Femur (tissue), 1 donor: Measurements from ENCODE around the gene ETV5.

Source experiments
- DNase-seq: peaks from one replicate; pipeline ENCODE4 v3.0.0-alpha.2; 2017

Gene ETV5

GRCh38 chr3:186094696-186095425, 14.0 kb downstream of the ETV5 start:
- DNase-seq, result no peak

DNA sequence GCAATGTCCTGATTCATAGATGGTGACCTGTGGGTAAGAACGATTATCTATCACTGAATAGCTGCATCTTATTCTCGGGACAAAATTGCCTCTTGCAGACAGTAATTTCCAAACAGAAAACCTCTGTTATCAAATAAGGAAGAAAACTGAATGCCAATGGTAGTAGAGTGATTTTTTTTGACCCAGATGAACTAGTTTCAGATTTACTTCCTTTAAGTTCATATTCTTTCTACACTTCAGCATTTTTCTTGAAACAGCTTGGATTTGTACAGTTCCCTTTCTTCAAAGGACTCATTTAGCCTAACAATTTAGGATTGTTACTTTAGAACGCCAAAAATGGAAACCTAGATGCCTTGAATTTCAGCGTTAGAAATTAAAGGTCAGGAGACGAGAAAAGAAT, 14.6 kb downstream of the ETV5 start:
- DNase-seq, result no peak

DNA sequence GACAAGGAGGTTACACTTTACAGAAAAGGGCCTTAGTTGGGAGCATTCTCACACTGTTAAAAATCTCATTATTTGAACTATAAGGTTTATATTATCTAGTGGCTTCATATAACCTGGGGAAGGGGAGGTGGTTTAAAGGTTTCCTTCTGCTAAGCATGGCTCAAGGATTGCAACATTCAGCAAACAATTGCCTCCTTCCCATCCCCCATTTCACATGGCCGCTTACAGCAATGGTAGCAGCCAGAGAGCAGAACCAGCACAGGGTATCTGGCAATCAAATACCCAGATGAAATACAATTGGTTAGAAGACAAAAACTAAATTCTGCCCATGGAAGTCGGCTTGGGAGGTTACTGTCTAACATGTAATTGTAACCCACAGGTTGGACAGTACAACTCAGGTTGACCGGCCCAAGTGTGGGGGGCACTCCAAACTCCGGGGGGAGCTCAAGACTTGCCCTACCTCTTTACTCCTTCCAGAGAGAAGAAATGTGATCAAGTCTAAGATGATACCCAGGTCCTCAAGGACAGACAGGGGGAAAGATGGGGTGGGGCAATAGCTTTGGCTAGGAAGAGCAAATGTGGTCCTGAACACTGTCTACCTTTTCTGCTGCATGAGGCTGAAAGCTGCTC, 15.5 kb downstream of the ETV5 start:
- DNase-seq, result no peak

- no peak for DNase-seq
Observed at GRCh38 chr3:186092360-186093070, 16.4 kb downstream of the ETV5 start.

GRCh38 chr3:186090901-186091300, 18.0 kb downstream of the ETV5 start:
- no peak for DNase-seq

DNA sequence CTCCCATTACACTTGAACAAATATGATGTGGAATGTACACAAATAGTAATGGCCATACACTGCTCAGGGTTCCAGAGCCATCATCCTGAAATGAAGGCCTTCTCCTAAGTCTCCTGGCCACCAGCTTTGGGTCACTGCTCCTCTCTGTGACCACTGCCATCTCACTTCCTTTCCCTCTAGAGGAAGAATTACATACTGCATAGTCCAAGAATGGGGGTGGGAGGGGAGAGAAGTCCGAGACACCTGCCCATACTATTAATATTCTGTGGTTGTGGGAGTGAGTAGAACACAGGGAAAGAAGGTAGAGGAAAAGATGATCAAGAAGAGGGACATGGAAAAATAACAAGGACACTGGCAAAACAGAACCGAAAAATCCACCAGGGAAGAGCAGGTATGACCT, 20.6 kb downstream of the ETV5 start:
- no peak for DNase-seq

DNA sequence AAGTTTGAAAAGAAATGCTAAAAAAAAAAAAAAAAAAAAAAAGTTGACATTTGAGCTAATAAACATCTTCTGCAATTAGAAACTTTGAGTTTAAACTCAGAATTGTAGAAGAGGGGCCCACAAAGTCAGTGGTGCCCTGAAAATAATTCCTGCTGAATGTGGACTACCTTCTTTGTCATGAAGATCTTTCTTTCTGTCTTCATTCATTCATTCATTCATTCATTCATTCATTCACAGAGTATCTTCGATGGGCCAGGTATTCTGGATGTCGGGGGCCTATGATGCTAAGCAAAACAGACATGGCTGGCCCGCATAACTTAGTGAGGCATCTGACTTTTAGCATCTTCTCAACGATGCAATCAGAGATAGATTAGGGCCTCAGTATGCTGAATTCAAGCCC, 24.6 kb downstream of the ETV5 start:
- DNase-seq, result no peak

GRCh38 chr3:186083746-186084145, 25.1 kb downstream of the ETV5 start:
- no peak for DNase-seq

DNA sequence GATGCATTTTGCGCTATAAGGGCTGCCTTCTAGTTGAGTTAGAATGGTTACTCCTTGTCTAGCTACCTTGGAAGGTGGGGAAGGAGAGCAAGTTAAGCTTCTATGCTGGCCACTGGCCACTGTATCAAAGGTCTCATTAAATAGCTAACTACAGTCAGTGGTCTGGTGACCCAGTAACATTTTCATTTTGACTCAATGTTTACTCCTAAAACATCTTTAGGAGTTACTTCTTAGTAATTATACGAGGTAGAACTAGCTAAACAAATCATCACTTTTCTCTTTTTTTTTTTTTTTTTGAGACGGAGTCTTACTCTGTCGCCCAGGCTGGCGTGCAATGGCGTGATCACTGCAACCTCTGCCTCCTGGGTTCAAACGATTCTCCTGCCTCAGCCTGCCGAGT, 26.7 kb downstream of the ETV5 start:
- DNase-seq, result no peak

GRCh38 chr3:186081678-186082077, 27.2 kb downstream of the ETV5 start:
- DNase-seq, result no peak

- DNase-seq, result no peak
Observed at GRCh38 chr3:186080849-186081438, 27.9 kb downstream of the ETV5 start.

DNA sequence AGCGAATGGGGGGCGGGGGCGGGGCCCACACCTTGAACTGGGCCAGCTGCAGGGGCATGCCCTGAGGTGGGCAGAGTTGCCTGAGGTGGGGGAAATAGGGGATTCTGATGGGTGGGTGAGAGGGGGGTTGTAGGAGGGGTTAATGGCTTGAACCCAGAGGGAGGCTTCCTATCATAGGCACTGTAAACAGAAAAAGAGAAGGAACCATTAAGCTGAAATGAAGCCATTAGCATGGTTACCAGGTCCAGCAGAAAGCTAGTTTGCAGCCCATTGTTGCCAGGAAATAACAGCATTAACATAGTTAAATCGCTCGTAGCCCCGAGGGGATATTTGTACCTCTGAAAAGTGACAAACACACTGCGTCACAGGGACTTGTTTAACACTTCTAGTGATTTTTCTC, 29.0 kb downstream of the ETV5 start:
- DNase-seq, result no peak

DNA sequence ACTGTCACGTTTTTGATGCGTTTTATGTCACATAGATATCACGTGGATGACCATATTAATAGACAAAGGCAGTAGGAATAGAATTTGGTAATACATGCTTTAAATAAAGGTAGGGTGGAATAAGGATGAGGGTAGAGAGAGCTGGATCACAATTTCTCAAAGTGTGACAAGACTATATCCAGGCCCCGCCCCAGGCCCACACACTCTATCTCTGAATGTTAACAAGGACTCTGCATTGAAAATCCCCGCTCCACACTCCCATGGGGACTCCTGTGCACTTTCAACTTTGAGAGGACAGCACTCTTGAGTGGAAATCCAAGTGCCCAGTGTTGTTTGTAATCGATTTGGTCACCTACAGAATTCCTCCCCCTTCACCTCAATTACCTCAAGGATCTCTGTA, 31.4 kb downstream of the ETV5 start:
- DNase-seq, result no peak

DNA sequence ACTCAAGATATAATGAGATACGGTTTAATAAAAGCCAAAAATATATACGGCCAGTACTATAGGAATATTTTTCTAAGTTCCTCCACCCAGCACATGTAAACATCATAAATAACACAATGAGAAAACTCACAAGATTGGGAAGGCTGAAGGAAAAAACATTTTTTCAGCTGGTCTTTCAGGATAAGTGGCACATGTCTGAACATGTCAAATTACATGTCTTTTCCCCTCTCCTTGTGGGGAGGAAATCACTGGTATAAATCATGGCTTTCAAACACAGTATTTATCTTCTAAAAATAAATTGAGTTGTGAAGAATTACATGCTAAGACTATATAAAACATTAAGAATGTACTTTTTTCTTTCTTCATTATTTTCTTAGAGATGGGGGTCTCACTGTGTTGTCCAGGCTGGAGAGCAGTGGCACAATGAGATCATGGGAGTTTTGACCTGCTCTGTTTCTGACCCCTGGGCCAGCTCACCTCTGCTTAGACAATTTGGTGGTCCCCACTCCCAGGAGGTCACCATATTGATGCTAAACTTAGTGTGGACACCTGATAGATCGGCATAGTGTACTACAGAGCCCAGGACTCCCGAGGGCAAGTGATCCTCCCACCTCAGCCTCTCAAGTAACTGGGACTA, 32.8 kb downstream of the ETV5 start:
- no peak for DNase-seq

DNA sequence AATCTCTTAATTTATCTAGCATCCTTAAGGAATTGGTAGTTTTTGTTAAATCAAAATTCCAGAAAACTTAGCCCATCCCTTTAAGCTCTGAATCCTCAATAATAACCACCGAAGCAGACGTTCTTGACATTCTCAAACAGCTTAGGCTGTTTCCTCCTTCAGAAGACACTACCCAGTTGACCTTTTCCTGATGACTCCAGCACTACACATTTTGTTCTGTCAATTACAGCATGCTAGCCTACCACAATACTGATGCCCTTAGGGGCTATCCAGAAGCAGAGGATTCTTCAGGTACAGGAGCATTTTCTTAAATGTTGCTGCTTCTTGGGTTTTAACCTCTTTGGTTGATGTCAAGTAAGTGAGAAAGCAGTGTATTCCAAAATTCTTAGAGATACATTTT, 33.4 kb downstream of the ETV5 start:
- no peak for DNase-seq

GRCh38 chr3:186073641-186074040, 35.2 kb downstream of the ETV5 start:
- DNase-seq, result no peak

GRCh38 chr3:186070996-186071395, 37.9 kb downstream of the ETV5 start:
- DNase-seq, result no peak

DNA sequence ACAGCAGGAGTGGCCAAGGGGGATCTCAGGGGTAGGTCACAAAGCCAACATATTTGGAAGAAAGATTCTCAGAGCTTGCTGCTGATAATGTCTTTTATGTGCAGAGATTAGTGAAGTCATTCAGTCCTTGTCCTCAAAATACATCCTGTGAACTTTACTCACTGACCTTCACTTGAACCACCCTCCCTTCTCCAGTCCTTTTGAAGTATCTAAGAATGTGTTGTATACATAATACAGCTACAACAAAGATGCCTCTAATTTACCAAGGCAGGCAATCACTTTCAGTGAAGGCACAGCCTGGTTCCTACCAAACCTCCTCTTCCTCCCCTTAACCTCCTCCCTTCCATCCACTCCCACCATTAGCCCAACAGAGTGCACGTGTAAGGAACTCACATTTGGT, 38.3 kb downstream of the ETV5 start:
- no peak for DNase-seq

DNA sequence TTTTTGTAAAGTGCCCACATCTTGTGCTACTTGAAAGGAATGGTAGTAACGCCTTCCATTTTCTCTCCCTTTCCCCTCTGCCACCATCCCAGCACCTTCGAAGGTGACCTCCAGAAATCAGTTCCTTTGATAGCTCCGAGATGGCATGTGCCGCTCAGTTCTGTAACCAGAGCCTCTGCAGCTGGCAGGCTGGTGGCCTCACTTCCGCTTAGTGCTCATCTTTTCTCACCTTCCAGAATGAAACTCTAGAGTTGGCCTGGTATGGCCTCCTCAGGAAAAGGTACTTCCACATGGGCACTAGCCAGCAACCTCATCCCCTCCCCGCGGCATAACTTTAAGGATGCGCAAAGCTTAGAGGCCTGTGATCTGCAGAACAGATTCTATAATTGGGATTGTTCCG, 38.8 kb downstream of the ETV5 start:
- DNase-seq, result no peak

GRCh38 chr3:186069199-186069598, 39.7 kb downstream of the ETV5 start:
- DNase-seq, result no peak

- no peak for DNase-seq
Observed at GRCh38 chr3:186068243-186068552, 40.7 kb downstream of the ETV5 start.

- DNase-seq, result no peak
Observed at GRCh38 chr3:186067360-186068242, 41.3 kb downstream of the ETV5 start.

DNA sequence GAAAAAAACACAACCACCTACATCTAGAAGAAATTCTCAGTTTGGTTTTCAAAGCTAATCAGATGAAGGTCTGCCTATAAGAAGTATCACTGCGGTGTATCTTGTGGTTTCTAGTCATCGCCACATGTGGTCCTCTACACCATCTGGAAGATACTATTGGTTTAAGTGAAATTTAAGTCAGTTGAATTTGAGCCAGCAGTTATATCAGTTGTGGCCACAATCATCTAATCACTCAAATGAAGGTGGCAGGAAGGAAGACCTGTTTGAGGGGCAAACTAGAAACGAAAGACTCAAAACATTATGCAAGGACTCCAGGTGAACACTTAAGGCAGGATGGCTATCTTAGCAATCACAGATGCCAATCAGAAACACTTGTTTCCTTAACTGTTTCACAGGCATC, 48.7 kb downstream of the ETV5 start:
- DNase-seq, result no peak
